ENCODE data around the gene REXO4. TPM values are rescaled to one million over a fixed set of nuclear protein-coding genes. Genes with fewer than 3 reads are reported as not detected.

REXO4 gene
- total and polyA plus RNA-seq, 10 of the 15 experiments (the other 5 are each of a cell fraction or from before 2014, with no cell fraction given): 2.7 to 43.9 (median 30.5) TPM

DNA sequence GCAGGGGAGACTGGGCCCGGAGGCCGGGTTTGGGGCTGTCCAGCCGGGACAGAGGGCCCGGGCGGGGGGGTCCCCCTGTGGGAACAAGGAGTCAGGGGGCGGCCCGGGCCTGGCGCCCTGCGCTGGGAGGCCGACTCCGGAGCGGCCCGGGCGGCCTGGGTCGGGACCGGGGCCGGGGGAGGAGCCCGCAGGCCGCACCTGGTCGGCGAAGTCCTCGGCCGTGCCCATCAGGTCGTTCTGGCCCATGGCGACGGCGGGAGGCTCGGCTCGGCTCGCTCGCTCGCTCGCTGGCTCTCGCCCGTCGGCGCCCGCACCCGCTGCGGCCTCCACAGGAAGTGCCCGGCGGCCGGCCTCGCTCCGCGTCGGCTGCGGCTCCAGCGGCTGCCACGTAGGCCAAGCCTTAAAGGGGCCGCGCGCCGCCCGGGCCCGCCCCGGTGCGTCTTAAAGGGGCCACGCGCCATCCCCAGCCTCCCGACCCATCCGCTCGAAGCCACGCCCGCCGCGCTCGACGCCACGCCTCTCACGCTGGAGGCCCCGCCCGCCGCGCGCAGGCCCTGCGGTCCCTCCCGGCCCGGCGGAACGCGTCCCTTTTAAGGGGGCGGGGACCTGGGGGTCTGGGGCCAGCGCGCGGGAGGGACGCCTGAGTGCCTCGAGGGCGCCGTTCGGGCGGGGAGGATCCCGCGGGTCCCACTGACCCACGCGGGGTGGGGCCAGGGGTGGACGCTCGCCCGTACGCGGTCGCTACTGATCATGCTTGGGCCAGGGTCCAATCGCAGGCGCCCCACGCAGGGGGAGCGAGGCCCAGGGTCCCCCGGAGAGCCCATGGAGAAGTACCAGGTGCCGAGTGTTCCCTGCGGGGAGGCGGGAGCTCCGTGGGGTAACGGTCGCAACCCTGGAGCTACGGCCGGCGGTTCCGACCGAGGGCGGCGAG, 41.8 kb downstream of the REXO4 start, which contains the start of the genes STKLD1 and SURF4 (continued):
- TF ChIP-seq IKZF2 (IDR thresholded peaks at IDR 0.05): no peak
- TF ChIP-seq POLR2AphosphoS2 (IDR thresholded peaks at IDR 0.05; ENCODE audit: low read depth, low read length): peak; percentile 67; the same call in 1 of the 2 replicates
- peak; percentile 81; the same call in 1 of the 2 replicates for TF ChIP-seq BACH1 (IDR thresholded peaks at IDR 0.05; ENCODE audit: borderline replicate concordance)
- TF ChIP-seq JUND (IDR thresholded peaks at IDR 0.05; ENCODE audit: low read depth, low read length): no peak
- 0 out of 2 replicates have a peak, but pooled peaks have one; percentile 56 for TF ChIP-seq TCF3 (IDR thresholded peaks at IDR 0.05; ENCODE audit: borderline replicate concordance, insufficient read depth, low read depth, low read length)
- TF ChIP-seq HCFC1 (IDR thresholded peaks at IDR 0.05; ENCODE audit: low read length): peak; percentile 54
- TF ChIP-seq SMARCA5 (IDR thresholded peaks at IDR 0.05): peak; percentile 79
- no peak for TF ChIP-seq RAD21 (IDR thresholded peaks at IDR 0.05; ENCODE audit: insufficient read depth, low read depth, low read length)
- TF ChIP-seq MYC (IDR thresholded peaks at IDR 0.05; ENCODE audit: insufficient read depth, insufficient read length, insufficient replicate concordance, low read length, severe bottlenecking): peak; percentile 16
- no peak for TF ChIP-seq RCOR1 (conservative IDR thresholded peaks at IDR 0.05; ENCODE audit: low read depth, low read length)
- peak; percentile 37; the same call in 1 of the 2 replicates for TF ChIP-seq MXI1 (IDR thresholded peaks at IDR 0.05; ENCODE audit: low read depth, low read length)
- TF ChIP-seq BMI1 (IDR thresholded peaks at IDR 0.05; ENCODE audit: borderline replicate concordance): no peak
- TF ChIP-seq, protein P1, sequence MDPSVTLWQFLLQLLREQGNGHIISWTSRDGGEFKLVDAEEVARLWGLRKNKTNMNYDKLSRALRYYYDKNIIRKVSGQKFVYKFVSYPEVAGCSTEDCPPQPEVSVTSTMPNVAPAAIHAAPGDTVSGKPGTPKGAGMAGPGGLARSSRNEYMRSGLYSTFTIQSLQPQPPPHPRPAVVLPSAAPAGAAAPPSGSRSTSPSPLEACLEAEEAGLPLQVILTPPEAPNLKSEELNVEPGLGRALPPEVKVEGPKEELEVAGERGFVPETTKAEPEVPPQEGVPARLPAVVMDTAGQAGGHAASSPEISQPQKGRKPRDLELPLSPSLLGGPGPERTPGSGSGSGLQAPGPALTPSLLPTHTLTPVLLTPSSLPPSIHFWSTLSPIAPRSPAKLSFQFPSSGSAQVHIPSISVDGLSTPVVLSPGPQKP (IDR thresholded peaks at IDR 0.05; ENCODE audit: low read depth, low read length): peak; percentile 46; the same call in 1 of the 2 replicates
- peak; percentile 83 for TF ChIP-seq LARP7 (IDR thresholded peaks at IDR 0.05)
- no peak for TF ChIP-seq JUNB (IDR thresholded peaks at IDR 0.05)
- peak; percentile 48; the same call in 1 of the 2 replicates for TF ChIP-seq TCF12 (IDR thresholded peaks at IDR 0.05; ENCODE audit: low read depth, low read length)
- TF ChIP-seq, protein P2, sequence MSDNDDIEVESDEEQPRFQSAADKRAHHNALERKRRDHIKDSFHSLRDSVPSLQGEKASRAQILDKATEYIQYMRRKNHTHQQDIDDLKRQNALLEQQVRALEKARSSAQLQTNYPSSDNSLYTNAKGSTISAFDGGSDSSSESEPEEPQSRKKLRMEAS (IDR thresholded peaks at IDR 0.05; ENCODE audit: low read depth, low read length): peak; percentile 84
- TF ChIP-seq RBBP5 (conservative IDR thresholded peaks at IDR 0.05): no peak
- TF ChIP-seq, protein P3, sequence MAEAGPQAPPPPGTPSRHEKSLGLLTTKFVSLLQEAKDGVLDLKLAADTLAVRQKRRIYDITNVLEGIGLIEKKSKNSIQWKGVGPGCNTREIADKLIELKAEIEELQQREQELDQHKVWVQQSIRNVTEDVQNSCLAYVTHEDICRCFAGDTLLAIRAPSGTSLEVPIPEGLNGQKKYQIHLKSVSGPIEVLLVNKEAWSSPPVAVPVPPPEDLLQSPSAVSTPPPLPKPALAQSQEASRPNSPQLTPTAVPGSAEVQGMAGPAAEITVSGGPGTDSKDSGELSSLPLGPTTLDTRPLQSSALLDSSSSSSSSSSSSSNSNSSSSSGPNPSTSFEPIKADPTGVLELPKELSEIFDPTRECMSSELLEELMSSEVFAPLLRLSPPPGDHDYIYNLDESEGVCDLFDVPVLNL (IDR thresholded peaks at IDR 0.05; ENCODE audit: low read depth, low read length): no peak
- TF ChIP-seq, protein P4, sequence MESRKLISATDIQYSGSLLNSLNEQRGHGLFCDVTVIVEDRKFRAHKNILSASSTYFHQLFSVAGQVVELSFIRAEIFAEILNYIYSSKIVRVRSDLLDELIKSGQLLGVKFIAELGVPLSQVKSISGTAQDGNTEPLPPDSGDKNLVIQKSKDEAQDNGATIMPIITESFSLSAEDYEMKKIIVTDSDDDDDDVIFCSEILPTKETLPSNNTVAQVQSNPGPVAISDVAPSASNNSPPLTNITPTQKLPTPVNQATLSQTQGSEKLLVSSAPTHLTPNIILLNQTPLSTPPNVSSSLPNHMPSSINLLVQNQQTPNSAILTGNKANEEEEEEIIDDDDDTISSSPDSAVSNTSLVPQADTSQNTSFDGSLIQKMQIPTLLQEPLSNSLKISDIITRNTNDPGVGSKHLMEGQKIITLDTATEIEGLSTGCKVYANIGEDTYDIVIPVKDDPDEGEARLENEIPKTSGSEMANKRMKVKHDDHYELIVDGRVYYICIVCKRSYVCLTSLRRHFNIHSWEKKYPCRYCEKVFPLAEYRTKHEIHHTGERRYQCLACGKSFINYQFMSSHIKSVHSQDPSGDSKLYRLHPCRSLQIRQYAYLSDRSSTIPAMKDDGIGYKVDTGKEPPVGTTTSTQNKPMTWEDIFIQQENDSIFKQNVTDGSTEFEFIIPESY (IDR thresholded peaks at IDR 0.05): no peak; the same call in 1 of the 2 replicates
- TF ChIP-seq HDGF (IDR thresholded peaks at IDR 0.05): no peak
- TF ChIP-seq TCF7 (IDR thresholded peaks at IDR 0.05; ENCODE audit: borderline replicate concordance): no peak
- peak; percentile 73 for TF ChIP-seq NFYB (IDR thresholded peaks at IDR 0.05; ENCODE audit: insufficient read depth, low read depth, low read length)
- TF ChIP-seq SMAD1 (IDR thresholded peaks at IDR 0.05; ENCODE audit: low read depth, partially characterized antibody): no peak
- no peak for TF ChIP-seq HDAC6 (IDR thresholded peaks at IDR 0.05; ENCODE audit: unreplicated experiment)

All from GM12878 (cell line).